CMK (cell line): ENCODE data around the gene BCAS1.

Experiments
- DNase-seq: peaks from one replicate; pipeline ENCODE4 v3.0.0-alpha.2; 2010; ENCODE audit warnings: low read depth

BCAS1 gene

GRCh38 chr20:54048481-54048880 is 21.9 kb downstream of the BCAS1 start:
- DNase-seq: no peak

- no peak for DNase-seq
Observed at GRCh38 chr20:54047720-54048119, 22.7 kb downstream of the BCAS1 start.

- DNase-seq: no peak
Observed at GRCh38 chr20:54047048-54047447, 23.3 kb downstream of the BCAS1 start.

GRCh38 chr20:54044156-54044555 is 26.2 kb downstream of the BCAS1 start:
- DNase-seq: no peak

- DNase-seq: no peak
Observed at GRCh38 chr20:54043076-54043967, 27.1 kb downstream of the BCAS1 start.

GRCh38 chr20:54042021-54042420 is 28.4 kb downstream of the BCAS1 start:
- no peak for DNase-seq

GRCh38 chr20:54041336-54041735 is 29.1 kb downstream of the BCAS1 start:
- no peak for DNase-seq

- DNase-seq: no peak
Observed at GRCh38 chr20:54040531-54040930, 29.9 kb downstream of the BCAS1 start.

- DNase-seq: no peak
Observed at GRCh38 chr20:54038961-54039360, 31.4 kb downstream of the BCAS1 start.

- no peak for DNase-seq
Observed at GRCh38 chr20:54037525-54037924, 32.9 kb downstream of the BCAS1 start.

GRCh38 chr20:54029643-54030042 is 40.8 kb downstream of the BCAS1 start:
- DNase-seq: no peak

- no peak for DNase-seq
Observed at GRCh38 chr20:54029176-54029575, 41.2 kb downstream of the BCAS1 start.

- no peak for DNase-seq
Observed at GRCh38 chr20:54028276-54029011, 42.0 kb downstream of the BCAS1 start.

GRCh38 chr20:54027704-54028103 is 42.7 kb downstream of the BCAS1 start:
- DNase-seq: no peak

GRCh38 chr20:54026295-54027064 is 43.9 kb downstream of the BCAS1 start:
- DNase-seq: no peak

GRCh38 chr20:54025251-54025771 is 45.1 kb downstream of the BCAS1 start:
- DNase-seq: no peak

GRCh38 chr20:54023406-54023805 is 47.0 kb downstream of the BCAS1 start:
- DNase-seq: no peak

GRCh38 chr20:54021446-54022235 is 48.8 kb downstream of the BCAS1 start:
- DNase-seq: no peak

- DNase-seq: no peak
Observed at GRCh38 chr20:54020868-54021267, 49.5 kb downstream of the BCAS1 start.

GRCh38 chr20:54020348-54020747 is 50.0 kb downstream of the BCAS1 start:
- DNase-seq: no peak

GRCh38 chr20:54019585-54019984 is 50.8 kb downstream of the BCAS1 start:
- DNase-seq: no peak
